Keratinocyte (primary cell): ENCODE results near the gene SYNJ1. TPM values are rescaled to one million over a fixed set of nuclear protein-coding genes. Genes with fewer than 3 reads are reported as not detected.

Experiments
- DNase-seq: peaks from one replicate; pipeline ENCODE4 v3.0.0-alpha.2; 2011; ENCODE audit warnings: low read depth, missing footprints, low spot score
- FAIRE-seq: peaks from 2 replicates; lab custom pipeline; 2011; peaks lifted over from hg19 to GRCh38; lab: Jason Lieb, UNC
- H2AFZ ChIP-seq: 2 replicates; pipeline ENCODE4 v1.6.0; 2012; ENCODE audit warnings: low read length, control low read depth, inconsistent platforms; ENCODE audit not compliant: control insufficient read depth
- H3K27ac ChIP-seq: 2 replicates; pipeline ENCODE4 v1.5.1; 2011; ENCODE audit warnings: low read length; ENCODE audit not compliant: control insufficient read depth, insufficient read depth
- H3K27me3 ChIP-seq: 3 replicates; pipeline ENCODE4 v1.6.0; 2011; ENCODE audit warnings: low read length; ENCODE audit not compliant: control insufficient read depth, insufficient read depth; ENCODE audit errors: extremely low read depth
- H3K36me3 ChIP-seq, 2 experiments: 2 replicates in 1 of 2; 3 replicates in 1 of 2; pipeline ENCODE4 v1.5.1; 2011; ENCODE audit warnings: low read length in 2 of 2, mild to moderate bottlenecking in 1 of 2; ENCODE audit not compliant: control insufficient read depth in 2 of 2, insufficient read depth in 2 of 2; ENCODE audit errors: extremely low read depth in 1 of 2
- H3K4me1 ChIP-seq: 3 replicates; pipeline ENCODE4 v1.5.1; 2011; ENCODE audit warnings: low read length; ENCODE audit not compliant: control insufficient read depth, insufficient read depth; ENCODE audit errors: extremely low read depth
- H3K4me2 ChIP-seq: 3 replicates; pipeline ENCODE4 v1.6.0; 2011; ENCODE audit warnings: low read depth, low read length; ENCODE audit not compliant: control insufficient read depth, insufficient read depth; ENCODE audit errors: extremely low read depth
- H3K4me3 ChIP-seq, 3 experiments: fragments of 200-600 bp in 1 of 3; sonication (generic) in 1 of 3; 2 replicates in 2 of 3; 3 replicates in 1 of 3; pipeline ENCODE4 v1.5.1; 2011 to 2016; ENCODE audit warnings: low read length in 3 of 3, mild to moderate bottlenecking in 3 of 3, control low read depth in 2 of 3, inconsistent platforms in 1 of 3, low read depth in 1 of 3, mixed read lengths in 1 of 3, mixed run types in 1 of 3, moderate library complexity in 1 of 3; ENCODE audit not compliant: control insufficient read depth in 2 of 3, insufficient read depth in 2 of 3; ENCODE audit errors: extremely low read depth in 1 of 3
- H3K79me2 ChIP-seq: 2 replicates; pipeline ENCODE4 v1.6.0; 2012; ENCODE audit warnings: low read length; ENCODE audit not compliant: control insufficient read depth, insufficient read depth
- H3K9ac ChIP-seq: 3 replicates; pipeline ENCODE4 v1.6.0; 2011; ENCODE audit warnings: low read length; ENCODE audit not compliant: control insufficient read depth, insufficient read depth; ENCODE audit errors: extremely low read depth
- H3K9me1 ChIP-seq: 3 replicates; pipeline ENCODE4 v1.6.0; 2011; ENCODE audit warnings: low read length; ENCODE audit not compliant: control insufficient read depth, insufficient read depth; ENCODE audit errors: extremely low read depth
- H3K9me3 ChIP-seq: 2 replicates; pipeline ENCODE4 v1.5.1; 2012; ENCODE audit warnings: low read depth, low read length; ENCODE audit not compliant: control insufficient read depth
- H4K20me1 ChIP-seq: 3 replicates; pipeline ENCODE4 v1.6.0; 2011; ENCODE audit warnings: low read length; ENCODE audit not compliant: control insufficient read depth, insufficient read depth; ENCODE audit errors: extremely low read depth
- CTCF ChIP-seq, 3 experiments: IDR thresholded peaks in 1 of 3; conservative IDR thresholded peaks in 1 of 3; optimal IDR thresholded peaks in 1 of 3; 2 replicates in 2 of 3; 3 replicates in 1 of 3; pipeline versions ENCODE3 to v1.5.1; 2011; ENCODE audit warnings: low read length in 3 of 3, mild to moderate bottlenecking in 3 of 3, moderate library complexity in 2 of 3, control low read depth in 1 of 3, inconsistent platforms in 1 of 3; ENCODE audit not compliant: insufficient read depth in 2 of 3; ENCODE audit errors: extremely low read depth in 1 of 3
- EZH2 ChIP-seq: IDR thresholded peaks from one replicate; pipeline ENCODE4 v1.6.1; 2012; ENCODE audit warnings: inconsistent platforms, mild to moderate bottlenecking, low read length, moderate library complexity
- dilution Hi-C: fragments of 300-500 bp; cut with MboI; formaldehyde crosslinking; loops from one replicate; pipeline ENCODE4 v1.7.0; 2020; ENCODE audit warnings: low sequenced_read_pairs; ENCODE audit not compliant: extremely low pct_ligation_motif_present
- polyA plus RNA-seq, 5 experiments: library from polyadenylated mRNA; depleted of rRNA in 3 of 5; stranded (reverse) in 3 of 5; stranded (forward) in 1 of 5; unstranded in 1 of 5; fragments of >200 nt; gene quantifications; 1 replicate in 1 of 5; 2 replicates in 3 of 5; 3 replicates in 1 of 5; pipeline versions ENCODE4 v1.2.1 to v1.2.3, GENCODE V29; 2011 to 2012; ENCODE audit warnings: missing spikeins in 2 of 5, low read depth in 1 of 5, low replicate concordance in 1 of 5

SYNJ1 gene
- polyA plus RNA-seq, 1 donor (not counting 4 experiments of a cell fraction or from before 2014, with no cell fraction given) = 4.9 TPM

GRCh38 chr21:32587651-32588050, 140.2 kb downstream of the SYNJ1 start:
- Histone ChIP-seq H3K9ac (no peak overlapping the region), H3K4me1 (no peaks in the 10 kb centered on the region), H2AFZ (no peak overlapping the region), H3K9me3 (no peaks in the 10 kb centered on the region), H3K36me3 (no peaks in the 10 kb centered on the region), H3K27me3 (no peaks in the 10 kb centered on the region), H4K20me1 (no peaks in the 10 kb centered on the region), H3K9me1 (no peaks in the 10 kb centered on the region), H3K4me2 (no peak overlapping the region), H3K79me2 (no peaks in the 10 kb centered on the region), H3K4me3 (no peak overlapping the region), H3K27ac (no peak overlapping the region)
- DNase-seq (no peak), FAIRE-seq (no peak)
- TF ChIP-seq CTCF (optimal IDR thresholded peaks at IDR 0.05 in 1 of 3, IDR thresholded peaks at IDR 0.05 in 1 of 3, conservative IDR thresholded peaks at IDR 0.05 in 1 of 3; ENCODE audit: extremely low read depth in 1 of 3, insufficient read depth in 2 of 3, low read length in 3 of 3) = no peak
- no peak for TF ChIP-seq EZH2
- dilution Hi-C loops = no loop called here

- dilution Hi-C loops = no loop called here
- no peak overlapping the region for H2AFZ ChIP-seq
- no peaks in the 10 kb centered on the region for H3K27me3 ChIP-seq
- FAIRE-seq (no peak), DNase-seq (no peak)
- H3K4me3 ChIP-seq = no peak overlapping the region
- no peaks in the 10 kb centered on the region for H3K9me3 ChIP-seq
- H3K36me3 ChIP-seq = no peaks in the 10 kb centered on the region
- H3K79me2 ChIP-seq = no peaks in the 10 kb centered on the region
- H3K4me1 ChIP-seq = no peaks in the 10 kb centered on the region
- H3K9ac ChIP-seq = no peak overlapping the region
- TF ChIP-seq CTCF (optimal IDR thresholded peaks at IDR 0.05 in 1 of 3, IDR thresholded peaks at IDR 0.05 in 1 of 3, conservative IDR thresholded peaks at IDR 0.05 in 1 of 3; ENCODE audit: extremely low read depth in 1 of 3, insufficient read depth in 2 of 3, low read length in 3 of 3) (no peak), EZH2 (no peak)
- no peak overlapping the region for H3K27ac ChIP-seq
- H4K20me1 ChIP-seq = no peaks in the 10 kb centered on the region
- H3K9me1 ChIP-seq = no peaks in the 10 kb centered on the region
- H3K4me2 ChIP-seq = no peak overlapping the region
These were observed 140.7 kb downstream of the SYNJ1 start for GRCh38 chr21:32587120-32587519.
